8988T (cell line): Measurements from ENCODE around the gene CXCL14.

Source experiments
- DNase-seq: peaks from one replicate; pipeline ENCODE4 v3.0.0; 2011

The CXCL14 gene

DNA sequence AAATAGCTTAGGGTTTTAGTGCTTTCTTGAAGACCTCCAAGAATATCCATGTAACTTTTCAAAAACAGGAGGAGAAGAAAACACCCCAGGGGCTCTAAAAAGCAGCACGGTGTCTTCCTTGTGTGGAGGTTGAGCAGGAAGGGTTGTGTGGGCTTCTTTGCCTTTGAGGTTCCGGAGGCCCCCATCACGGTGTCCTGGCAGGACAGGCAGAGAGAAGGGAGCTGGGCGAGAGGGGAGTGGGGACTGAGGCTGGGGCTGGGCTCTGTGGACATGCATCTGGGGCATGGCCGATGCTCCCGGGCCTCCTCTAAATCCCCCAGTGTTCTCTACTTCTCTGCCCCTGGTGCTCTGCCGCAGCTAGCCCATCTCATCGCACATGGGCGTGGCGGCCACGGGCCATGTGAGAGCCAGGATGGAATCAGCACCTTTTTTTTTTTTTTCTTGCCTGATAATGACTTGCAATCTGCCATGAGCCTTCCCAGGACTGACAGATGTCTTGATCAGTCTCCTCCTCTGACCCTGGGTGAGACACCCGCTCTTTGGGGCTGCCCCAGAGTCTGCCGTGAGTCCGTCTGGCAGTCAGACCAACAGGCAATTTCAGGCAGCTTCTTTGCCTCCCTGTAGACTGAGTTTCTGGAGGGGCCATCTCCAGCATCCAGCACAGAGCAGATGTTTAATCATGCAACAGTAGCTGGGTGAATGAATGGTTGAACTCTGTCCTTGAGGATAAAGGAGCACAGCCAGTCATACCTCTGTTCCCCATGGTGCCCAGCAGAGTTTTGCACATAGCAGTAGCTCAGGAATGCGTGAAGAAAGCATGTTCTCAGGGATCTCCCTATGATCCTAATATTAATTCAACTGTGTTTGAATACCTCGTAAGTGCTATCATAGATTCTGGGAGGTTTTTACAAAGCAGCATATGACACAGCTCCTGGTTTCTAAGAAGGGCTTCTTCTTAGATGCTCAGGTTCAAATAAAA lies 12.1 kb downstream of the CXCL14 start:
- DNase-seq = no peak

DNA sequence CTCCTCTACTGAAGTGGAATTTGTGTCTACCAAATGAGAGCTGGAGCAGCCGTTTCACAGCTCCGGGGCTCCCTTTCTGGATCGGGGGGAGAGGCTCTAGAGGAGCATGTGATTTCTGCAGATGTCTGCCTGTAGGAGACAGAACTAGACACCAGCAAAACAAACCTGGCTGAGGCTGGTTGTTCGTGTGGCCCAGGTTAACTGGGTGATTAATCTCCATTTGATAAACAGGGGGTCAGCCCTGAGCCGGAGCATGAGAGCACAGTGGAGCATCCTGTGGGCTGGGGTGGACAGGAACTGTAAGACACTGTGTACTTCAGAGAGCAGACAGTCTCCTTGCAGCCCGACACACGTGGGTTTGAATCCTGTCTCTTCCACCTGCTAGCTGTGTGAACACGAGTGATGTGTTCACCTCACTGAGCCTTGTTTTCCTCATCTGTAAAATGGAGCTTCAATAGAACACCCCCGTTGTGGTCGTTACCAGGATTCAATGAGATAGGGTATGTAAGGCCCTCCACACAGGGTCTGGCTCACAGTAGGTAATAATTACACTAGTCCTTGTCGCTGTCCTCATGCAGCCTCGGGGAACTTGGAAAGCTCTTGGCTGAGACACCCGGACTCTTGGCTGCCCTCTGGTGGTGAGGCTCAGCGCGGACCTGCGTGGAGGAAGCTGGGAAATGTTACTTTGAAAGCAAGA lies 12.9 kb downstream of the CXCL14 start:
- DNase-seq = peak; percentile 55

DNA sequence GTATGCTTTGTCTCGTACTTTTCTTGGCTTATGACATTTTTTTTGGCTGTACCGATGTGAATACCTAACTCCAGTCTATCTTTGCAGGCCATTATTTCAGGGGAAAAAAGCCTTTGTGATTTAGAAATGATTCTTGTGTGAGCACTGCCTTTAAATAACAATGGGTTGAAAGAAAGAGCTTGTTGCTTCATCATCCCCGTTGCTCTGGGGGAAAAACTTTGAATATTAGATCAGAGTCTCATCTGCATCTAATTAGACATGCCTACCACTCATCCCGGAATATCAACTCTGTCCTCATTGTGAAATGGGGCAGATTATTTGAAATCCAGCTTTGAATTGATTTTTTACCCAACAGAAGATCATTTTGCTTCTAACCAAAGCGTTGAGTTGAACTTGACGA lies 13.5 kb downstream of the CXCL14 start:
- no peak for DNase-seq

DNA sequence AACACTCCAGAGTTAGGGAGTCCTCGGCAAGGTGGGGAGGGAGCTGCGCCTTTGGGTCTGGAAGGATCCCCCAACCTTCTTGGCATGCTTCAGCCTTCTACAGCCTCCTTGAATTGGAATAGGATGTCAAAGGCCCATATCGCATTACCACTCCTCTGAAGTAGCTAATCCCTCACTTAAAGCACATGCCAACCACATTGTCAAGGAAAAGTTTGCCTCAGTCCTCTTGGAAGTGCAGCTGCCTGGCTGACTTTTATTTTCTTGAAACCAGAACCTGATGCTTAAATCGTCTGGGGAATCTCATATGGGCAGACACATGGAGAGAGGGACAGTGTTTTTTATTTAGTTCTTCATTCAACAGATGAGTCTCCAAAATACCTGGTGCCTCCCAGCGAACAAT lies 14.5 kb downstream of the CXCL14 start:
- no peak for DNase-seq

DNA sequence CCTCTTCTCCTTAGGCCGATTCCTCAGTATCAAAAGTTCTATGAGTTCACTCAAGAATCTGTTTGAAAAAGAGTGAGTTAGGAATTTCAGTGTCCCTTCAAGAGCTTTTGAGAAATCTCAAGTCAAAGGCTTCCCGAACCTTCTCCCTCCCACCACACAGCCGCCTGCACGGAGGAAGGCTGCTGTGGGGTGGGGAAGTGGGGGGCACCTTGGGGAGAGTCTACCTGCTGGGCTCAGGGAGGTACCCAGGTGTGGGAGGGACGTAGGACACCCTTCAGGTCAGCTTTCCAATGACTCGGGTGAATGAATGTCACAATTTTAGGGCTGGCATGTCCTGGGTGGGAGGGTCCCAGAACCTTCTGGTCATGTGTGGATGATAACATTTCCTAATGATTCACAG lies 17.5 kb downstream of the CXCL14 start:
- no peak for DNase-seq

DNA sequence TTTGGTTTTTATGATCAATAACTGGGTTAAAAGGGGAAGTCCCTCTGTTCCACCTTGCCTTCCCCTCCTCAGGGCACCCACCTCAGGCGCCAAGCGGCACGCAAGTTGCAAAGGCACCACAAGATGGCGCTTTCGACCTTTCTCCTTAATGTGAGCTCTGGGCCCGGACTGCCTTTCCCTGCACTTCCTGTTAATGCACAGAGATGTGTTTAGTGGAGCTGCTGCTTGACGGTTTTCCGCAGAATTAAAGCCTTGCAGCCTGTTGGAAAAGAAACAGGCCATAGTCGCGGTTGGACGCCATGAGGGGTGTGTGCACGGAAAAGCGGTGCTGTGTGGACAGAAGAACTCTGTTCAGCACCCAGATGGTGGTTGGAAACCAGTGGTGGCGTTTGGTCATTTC lies 17.9 kb downstream of the CXCL14 start:
- DNase-seq = peak; percentile 81

DNA sequence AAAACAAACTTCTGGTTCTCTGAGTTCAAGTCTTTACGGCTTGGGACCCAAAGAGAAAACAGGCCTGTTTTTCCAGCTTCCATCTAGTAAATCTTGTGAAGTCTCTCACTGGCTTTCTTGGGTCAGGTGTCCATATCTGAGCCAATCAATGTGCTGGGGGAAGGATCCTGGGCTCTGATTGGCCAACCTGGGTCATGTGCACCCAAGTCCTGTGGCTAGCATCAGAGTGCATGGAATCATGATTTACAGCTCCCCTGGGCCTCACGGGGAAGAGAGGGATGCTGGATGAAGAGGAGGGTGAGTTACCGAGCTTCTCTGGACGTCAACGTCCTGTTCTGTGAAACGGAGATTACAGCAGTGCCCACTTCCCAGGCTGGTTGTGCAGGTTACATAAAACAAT lies 19.4 kb downstream of the CXCL14 start:
- no peak for DNase-seq

DNA sequence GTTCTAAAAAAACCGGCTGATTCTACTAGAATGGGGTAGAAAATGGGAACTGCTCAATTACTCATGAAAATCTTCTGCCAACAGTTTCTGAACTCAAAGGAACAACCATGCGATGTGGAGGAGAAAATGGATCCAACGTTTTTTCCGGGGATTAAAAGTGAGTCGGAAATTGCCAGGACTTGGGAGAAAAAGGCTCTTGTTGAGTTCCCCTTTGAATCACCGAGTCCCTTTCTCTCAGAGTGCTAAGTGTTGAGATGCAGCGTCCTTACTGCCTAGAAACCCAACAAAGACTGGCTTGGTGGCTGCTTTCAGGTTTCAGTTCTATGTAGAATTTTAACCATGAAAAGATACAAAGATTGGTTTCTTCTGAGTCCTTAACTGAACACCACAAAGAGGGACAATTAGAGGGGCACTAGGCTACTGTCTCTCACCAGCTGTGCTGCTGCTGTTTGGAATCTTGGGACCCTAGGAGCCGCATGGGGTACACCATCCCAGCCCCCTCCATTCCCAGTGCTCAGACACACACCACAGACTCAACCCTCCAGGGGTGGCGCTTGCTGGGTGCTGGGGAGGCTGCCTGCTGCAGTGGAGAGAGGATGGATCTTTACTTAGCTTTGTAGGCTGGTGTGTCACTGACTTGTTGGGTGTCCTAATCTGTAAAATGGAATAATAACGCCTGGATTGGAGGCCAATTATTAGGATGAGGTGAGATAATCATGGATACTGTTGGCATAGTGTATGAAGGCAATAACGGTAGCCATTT lies 21.5 kb downstream of the CXCL14 start:
- DNase-seq = no peak

DNA sequence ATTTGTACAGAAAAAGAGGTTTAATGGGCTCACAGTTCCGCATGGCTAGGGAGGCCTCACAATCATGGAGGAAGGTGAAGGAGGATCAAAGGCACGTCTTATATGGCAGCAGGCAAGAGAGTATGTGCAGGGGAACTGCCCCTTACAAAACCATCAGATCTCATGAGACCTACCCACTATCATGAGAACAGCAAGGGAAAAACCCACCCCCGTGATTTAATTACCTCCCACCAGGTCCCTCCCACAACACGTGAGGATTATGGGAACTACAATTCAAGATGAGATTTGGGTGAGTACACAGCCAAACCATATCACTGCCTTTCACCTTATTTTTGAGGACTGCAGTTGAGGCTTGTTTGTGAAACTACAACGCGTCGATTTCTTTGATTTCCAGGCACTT lies 22.2 kb downstream of the CXCL14 start:
- DNase-seq = no peak

DNA sequence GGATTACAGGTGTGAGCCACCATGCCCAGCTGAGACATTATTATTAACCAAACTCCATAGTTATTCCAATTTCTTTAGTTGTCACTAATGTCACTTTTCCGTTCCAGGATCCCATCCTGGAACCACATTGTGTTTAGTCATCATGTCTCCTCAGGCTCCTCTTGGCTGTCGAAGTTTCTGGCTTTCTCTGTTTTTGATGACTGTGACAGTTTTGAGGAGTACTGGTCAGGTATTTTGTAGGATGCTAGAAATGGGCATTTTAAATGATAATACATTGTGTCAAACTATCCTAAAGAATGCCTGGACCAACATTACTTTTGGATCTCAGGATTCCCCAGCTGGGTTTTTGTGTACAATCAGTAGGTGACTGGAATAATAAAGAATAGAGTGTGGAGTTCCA lies 23.3 kb downstream of the CXCL14 start:
- DNase-seq = no peak

DNA sequence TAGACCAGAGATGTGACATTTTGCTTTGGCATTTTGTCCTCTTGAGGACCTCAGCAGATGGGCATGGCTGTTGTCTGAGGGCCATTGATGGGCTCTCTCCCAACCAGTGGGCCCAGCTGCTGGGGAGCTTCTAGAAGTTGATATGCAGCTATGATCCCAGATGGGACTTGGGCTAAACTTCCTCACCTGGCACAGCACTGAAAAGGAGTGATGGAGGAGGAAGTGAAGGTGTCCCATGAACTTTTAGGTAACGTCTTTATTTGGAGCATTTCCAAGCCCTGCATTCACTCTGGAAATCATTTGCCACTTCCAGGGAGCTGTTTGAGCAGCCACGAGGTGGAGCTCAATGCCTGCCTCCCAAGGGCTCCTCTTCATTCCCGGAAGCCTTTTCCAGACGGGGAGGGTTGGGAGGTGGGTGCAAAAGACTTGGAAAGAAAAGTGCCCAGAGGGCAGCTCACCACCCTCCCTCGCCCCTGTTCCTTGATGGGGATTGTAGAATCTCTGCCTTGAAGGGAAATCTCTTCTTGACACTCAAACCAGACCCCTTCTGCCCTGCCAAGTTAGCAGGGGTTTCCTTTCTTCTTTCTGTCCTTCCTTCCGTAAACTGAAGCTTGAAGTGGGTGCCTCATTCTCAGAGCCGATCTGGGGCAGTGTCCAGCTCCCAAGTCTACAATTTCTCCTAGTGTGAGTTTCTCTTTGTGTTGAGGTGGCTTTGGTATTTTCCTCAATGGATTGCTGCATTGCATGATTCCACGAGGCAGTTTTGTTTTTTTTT lies 24.9 kb downstream of the CXCL14 start:
- no peak for DNase-seq

DNA sequence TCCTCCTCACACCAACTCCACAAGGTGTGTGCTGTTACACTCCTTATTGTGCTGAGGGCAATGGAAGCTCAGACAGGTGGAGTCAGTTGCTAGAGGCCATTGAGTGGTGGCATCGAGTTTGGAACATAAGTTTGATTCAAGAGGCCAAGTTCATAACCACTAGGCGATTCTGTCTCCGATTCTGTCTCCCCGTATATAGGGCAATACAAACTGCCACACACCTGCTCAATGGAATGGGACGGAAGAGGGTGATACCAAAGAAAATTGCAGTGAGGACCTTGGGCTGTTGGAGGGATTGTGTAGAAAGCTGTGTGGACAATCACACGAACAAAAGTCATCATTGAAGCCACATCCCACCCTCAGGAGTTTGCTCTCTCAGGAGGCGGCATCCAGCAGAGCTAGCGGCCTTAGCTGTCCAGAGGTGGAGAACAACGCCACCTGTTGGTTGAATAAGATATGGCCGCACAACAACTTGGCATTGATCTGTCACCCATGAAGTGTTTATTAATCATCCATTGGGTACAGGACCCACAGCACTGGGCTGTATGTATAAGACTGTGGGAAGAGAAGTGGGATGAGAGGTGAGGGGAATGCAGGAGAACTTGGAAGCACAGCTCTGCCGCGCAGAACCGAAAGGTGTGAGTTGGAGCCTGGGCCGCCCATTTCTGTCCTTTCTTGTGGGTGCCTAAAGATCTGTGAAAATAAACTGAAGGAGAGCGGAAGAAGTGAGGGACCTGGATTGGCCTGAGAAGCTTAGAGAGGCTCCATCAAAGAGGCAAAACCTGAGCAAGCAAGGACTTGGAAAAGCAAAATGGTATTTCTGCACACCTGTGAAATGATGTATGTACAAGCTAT lies 27.0 kb downstream of the CXCL14 start:
- peak; percentile 68 for DNase-seq

DNA sequence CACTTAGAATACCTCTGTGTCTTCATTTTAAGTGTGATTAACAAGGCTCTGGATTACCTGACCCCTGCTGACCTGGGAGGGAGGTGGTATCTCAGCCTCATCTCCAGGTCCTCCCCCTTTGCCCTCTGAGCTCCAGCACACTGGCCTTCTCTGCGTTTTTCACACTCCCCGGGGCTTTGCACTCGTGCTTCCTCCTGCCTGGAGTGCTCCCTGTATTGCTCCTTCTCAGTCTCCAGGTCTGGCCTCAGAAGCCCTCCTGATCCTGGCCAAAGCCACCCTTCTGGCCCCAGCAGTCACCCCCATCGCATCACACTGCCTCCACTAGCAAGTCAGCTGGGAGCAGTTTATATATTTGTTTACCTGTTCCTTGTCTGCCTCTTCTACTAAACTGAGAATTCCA lies 29.4 kb downstream of the CXCL14 start:
- DNase-seq = no peak

DNA sequence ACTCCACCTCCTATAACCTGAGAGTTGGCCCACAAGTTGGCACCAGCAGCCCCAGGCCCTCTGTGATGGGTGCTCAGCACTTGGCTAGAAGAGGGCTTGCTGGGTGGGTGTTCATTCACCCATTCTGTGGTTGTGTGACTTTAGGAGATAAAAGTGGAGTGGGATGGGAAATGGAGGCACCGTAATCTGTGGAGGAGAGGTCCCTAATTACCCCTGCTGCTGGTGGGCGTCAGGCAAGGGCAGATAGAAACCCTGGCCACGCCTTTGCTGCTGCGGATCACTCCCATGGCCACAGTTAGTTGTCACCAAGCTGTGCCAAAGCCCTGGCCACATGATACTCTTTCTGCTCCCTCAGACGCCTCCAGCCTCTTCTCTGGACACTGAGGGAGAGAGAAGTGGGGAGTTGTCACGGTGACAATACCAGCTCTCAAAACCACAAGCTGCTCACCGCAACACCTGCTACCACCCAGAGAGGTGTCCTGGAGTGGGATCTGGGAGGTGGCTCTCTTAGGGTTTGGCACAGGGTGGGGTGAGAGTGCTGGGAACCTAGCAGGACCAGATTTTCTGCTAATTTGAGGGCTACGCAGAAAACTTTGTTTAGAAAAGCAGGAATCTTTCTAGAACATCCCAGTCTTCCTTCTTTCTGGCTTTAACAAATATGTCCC lies 31.1 kb downstream of the CXCL14 start:
- DNase-seq = no peak

DNA sequence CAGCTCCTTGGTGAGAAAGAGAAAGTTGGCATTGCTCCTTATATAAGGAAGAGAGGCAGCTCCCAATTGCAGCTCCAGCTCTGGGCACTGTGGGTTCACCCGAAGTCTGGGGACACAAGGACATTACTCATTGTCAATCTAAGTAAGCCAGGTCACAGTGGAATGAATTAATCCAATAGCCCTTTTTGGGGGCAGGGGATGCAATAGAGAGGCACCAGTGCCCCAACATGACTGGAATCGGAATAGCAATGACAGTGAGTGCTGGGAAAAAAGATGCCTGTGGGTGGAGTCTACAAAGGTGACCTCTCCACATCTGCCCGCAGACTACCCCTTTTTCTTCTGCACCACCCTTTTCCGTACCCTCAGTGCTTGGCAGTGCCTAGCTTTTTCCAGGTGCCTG lies 31.9 kb downstream of the CXCL14 start:
- no peak for DNase-seq

DNA sequence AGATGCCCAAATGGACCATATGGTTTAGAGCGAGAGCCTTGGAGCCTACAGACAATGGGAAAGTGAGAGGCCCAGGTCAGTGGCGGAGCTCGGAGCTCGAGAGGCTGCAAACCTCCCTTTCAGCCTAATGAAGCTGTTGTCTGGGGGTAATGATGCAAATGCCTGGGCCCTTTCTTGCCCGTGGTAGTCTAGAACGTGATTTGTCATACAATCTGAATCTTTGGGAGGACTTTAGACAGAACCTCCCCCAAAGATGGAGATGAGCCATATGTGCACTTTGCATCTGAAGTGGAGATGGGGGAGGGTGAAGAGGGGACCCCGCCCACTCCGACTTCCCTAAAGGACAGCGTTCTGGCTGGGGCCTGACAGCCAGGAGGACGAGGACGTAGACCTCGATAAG lies 32.7 kb downstream of the CXCL14 start:
- DNase-seq = no peak

DNA sequence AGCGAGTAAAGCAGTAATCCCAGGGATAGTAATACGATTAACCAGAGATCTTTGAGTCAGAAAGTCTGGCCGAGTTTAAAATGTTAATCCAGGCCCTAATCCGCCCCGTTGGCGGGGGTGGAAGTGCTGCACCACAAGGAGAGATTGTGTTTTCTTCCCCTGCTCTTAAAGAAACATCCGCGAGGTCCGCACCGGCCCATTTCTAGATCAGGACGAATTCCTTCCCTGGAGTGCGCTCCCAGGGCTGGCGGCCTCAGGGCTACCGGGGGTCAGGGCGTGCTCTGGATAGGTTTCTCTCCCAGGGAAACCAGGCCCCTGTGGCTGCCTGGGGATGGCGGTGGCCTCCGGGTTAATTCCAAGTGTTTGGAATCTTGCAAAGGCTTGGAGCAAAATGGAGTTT lies 33.7 kb downstream of the CXCL14 start:
- no peak for DNase-seq

DNA sequence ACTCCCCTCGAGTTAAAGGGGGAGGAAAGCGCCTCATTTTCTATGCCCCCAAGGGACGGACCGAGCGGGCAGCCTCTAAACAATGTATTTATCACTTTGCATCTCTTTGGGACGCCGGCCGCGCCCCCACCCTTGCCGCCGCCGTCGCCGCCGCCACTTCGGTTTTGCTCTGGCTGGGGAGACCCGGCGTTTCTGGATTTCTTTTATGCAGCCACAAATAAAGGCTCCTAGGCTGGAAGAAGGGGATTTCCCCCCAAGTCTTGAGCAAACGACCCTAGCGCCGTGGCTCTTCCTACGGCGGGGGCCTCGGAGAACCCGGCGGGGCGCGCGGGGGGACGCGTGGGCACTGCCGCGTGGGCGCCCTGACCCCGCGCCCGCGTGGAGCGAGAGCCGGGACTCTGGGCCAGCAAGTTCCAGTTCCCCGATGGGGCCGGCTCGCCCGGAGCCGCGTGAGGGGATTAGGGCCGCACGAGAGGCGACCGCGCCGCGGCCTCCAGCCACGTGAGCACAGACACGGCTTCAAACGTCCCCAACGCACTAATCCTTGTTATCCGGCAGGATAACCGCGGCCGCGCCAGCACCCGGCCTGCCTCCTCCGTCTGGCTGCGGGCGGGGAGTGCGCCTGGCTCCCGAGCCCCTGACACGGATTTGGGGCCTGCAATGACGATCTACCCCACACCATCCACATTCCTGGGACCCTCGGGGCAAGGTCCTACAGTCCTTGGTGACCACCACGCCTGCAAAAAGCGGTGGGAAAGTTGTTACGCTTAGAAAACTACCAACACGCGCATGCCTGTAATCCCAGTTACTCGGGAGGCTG lies 35.1 kb downstream of the CXCL14 start:
- DNase-seq = no peak

DNA sequence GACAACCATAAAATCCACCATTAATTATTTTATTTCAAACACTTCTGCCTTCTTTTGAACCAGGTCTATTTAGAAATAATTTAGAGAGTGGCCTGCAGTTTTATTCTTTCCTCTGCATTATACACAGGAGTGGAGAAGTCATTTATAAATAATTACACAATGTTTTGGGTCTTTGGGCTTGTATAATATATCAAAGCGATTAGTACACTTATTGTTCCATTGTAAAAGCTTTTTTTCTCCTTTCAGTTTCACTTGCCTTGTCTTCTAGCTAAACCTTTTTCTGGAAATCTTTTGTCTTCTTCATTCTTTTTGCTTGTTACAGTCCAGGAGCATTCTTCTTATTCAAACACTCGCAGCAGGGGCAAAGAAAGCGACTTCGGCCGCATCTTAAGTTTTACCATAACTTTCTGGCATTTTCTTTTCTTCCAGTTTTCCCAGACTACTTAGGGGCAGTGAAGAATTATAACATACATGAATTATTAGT lies 35.7 kb downstream of the CXCL14 start:
- DNase-seq = no peak
